Progenitor cell of endocrine pancreas (in vitro differentiated cells): ENCODE measurements around the gene ARL2BP. TPM values are rescaled to one million over a fixed set of nuclear protein-coding genes. Genes with fewer than 3 reads are reported as not detected.

Experiments used
- DNase-seq: peaks from one replicate; pipeline ENCODE4 v3.0.0; 2021; ENCODE audit warnings: low spot score; ENCODE audit not compliant: unreplicated experiment
- H3K27ac Mint-ChIP-seq: 2 replicates; pipeline ENCODE4 v1.8.0; 2021; ENCODE audit warnings: mild to moderate bottlenecking, moderate library complexity, mixed read lengths
- H3K27me3 Mint-ChIP-seq: 2 replicates; pipeline ENCODE4 v1.8.0; 2021; ENCODE audit warnings: mixed read lengths
- H3K36me3 Mint-ChIP-seq: 2 replicates; pipeline ENCODE4 v1.8.0; 2022; ENCODE audit warnings: mixed read lengths; ENCODE audit not compliant: insufficient read depth
- H3K4me1 Mint-ChIP-seq: 2 replicates; pipeline ENCODE4 v1.8.0; 2021; ENCODE audit warnings: low read depth, mixed read lengths
- H3K4me3 Mint-ChIP-seq: 2 replicates; pipeline ENCODE4 v1.8.0; 2021; ENCODE audit warnings: low read depth, mild to moderate bottlenecking, moderate library complexity, mixed read lengths
- H3K9me3 Mint-ChIP-seq: 2 replicates; pipeline ENCODE4 v1.8.0; 2021; ENCODE audit warnings: low read depth, mixed read lengths
- CTCF ChIP-seq: fragments of 200-600 bp; sonication (generic); IDR thresholded peaks from one replicate; pipeline ENCODE4 v1.5.0; 2021; ENCODE audit warnings: antibody characterized with exemption, mild to moderate bottlenecking; ENCODE audit not compliant: unreplicated experiment
- total RNA-seq: library from RNA; stranded (reverse); gene quantifications from 2 replicates; pipeline ENCODE4 v1.2.1, GENCODE V29; 2021

Gene ARL2BP
- total RNA-seq, 1 donor from 2014 or later = 40.7 TPM

GRCh38 chr16:57244463-57244766, 644 bp upstream of the ARL2BP start:
- Mint-ChIP-seq H3K4me3 (peak overlapping the region; percentile 84), H3K27ac (peak overlapping the region; percentile 98), H3K36me3 (peaks cover 5% of the 10 kb centered on the region), H3K27me3 (no peaks in the 10 kb centered on the region), H3K9me3 (no peaks in the 10 kb centered on the region), H3K4me1 (peaks cover 8% of the 10 kb centered on the region)
- TF ChIP-seq CTCF = no peak
- no peak for DNase-seq

- Mint-ChIP-seq H3K36me3 (peaks cover 10% of the 10 kb centered on the region), H3K9me3 (no peaks in the 10 kb centered on the region), H3K27me3 (no peaks in the 10 kb centered on the region), H3K4me3 (peak overlapping the region; percentile 75), H3K27ac (peak overlapping the region; percentile 89), H3K4me1 (peaks cover 8% of the 10 kb centered on the region)
- no peak for TF ChIP-seq CTCF
- no peak for DNase-seq
Measured at GRCh38 chr16:57245472-57246113, 534 bp downstream of the ARL2BP start.

- Mint-ChIP-seq H3K4me3 (no peak overlapping the region), H3K9me3 (no peaks in the 10 kb centered on the region), H3K27ac (no peak overlapping the region), H3K4me1 (no peaks in the 10 kb centered on the region), H3K36me3 (peaks cover 17% of the 10 kb centered on the region), H3K27me3 (no peaks in the 10 kb centered on the region)
- DNase-seq = no peak
- TF ChIP-seq CTCF = no peak
Measured at GRCh38 chr16:57251352-57251751, 6.3 kb downstream of the ARL2BP start.

- Mint-ChIP-seq H3K27me3 (no peaks in the 10 kb centered on the region), H3K4me3 (no peak overlapping the region), H3K27ac (no peak overlapping the region), H3K9me3 (no peaks in the 10 kb centered on the region), H3K36me3 (peaks cover 17% of the 10 kb centered on the region), H3K4me1 (no peaks in the 10 kb centered on the region)
- no peak for DNase-seq
- TF ChIP-seq CTCF = no peak
Measured at GRCh38 chr16:57252148-57252721, 7.2 kb downstream of the ARL2BP start.

- peaks cover 13% of the 10 kb centered on the region for H3K36me3 Mint-ChIP-seq
- H3K27ac Mint-ChIP-seq = no peak overlapping the region
- no peaks in the 10 kb centered on the region for H3K9me3 Mint-ChIP-seq
- TF ChIP-seq CTCF = no peak
- H3K4me1 Mint-ChIP-seq = no peaks in the 10 kb centered on the region
- H3K27me3 Mint-ChIP-seq = no peaks in the 10 kb centered on the region
- DNase-seq = no peak
- no peak overlapping the region for H3K4me3 Mint-ChIP-seq
Measured at GRCh38 chr16:57253466-57253865, 8.4 kb downstream of the ARL2BP start.
